Body of pancreas (tissue), 4 donors: ENCODE data around the gene DDA1.

Experiments
- POLR2A ChIP-seq, 3 donors: fragments of 450-650 bp; IDR thresholded peaks; one replicate each; pipeline ENCODE4 v1.6.1; 2016; ENCODE audit warnings: antibody characterized with exemption in 3 of 3, mild to moderate bottlenecking in 2 of 3
- TF ChIP-seq, protein P1 (sequence below), 7 experiments: fragments of 450-650 bp in 4 of 7; fragments of 200-600 bp in 3 of 7; sonication (generic) in 3 of 7; IDR thresholded peaks; one replicate each; pipeline ENCODE4 v1.5.1; 2016 to 2019; ENCODE audit warnings: antibody characterized with exemption in 7 of 7

DNA sequence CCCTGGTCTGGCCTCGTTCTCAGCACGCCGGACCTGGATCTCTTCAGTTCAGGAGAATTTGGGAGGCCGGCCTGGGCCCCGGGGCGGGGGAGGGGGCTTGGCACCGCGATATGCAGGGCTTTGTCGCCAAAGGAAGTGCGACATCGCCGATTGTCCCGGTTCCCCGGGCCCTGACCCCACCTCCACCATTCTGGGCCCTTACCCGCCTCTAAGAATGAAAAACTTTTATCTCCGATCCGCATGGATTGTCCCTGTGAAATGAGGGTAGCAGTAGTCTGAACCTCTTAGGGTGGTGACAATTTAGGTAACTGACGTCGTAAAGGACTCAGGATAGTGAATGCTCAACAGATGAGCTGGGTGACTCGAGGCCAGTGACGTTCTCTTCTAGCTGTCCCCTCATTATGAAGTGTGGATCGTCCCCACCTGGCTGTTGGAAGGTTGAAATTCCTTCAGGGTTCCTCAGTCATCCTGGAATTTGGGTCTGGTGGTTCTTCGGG, 650 bp downstream of the DDA1 start:
- TF ChIP-seq, protein P1, sequence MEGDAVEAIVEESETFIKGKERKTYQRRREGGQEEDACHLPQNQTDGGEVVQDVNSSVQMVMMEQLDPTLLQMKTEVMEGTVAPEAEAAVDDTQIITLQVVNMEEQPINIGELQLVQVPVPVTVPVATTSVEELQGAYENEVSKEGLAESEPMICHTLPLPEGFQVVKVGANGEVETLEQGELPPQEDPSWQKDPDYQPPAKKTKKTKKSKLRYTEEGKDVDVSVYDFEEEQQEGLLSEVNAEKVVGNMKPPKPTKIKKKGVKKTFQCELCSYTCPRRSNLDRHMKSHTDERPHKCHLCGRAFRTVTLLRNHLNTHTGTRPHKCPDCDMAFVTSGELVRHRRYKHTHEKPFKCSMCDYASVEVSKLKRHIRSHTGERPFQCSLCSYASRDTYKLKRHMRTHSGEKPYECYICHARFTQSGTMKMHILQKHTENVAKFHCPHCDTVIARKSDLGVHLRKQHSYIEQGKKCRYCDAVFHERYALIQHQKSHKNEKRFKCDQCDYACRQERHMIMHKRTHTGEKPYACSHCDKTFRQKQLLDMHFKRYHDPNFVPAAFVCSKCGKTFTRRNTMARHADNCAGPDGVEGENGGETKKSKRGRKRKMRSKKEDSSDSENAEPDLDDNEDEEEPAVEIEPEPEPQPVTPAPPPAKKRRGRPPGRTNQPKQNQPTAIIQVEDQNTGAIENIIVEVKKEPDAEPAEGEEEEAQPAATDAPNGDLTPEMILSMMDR (IDR thresholded peaks at IDR 0.05), result no peak
- no peak for TF ChIP-seq POLR2A (IDR thresholded peaks at IDR 0.05)
